UCSD-AML1 (cell line): ENCODE results near the gene HOXA5.

Experiments
- DNase-seq: peaks from one replicate; lab custom pipeline; 2025; ENCODE audit not compliant: unreplicated experiment; lab: John Stamatoyannopoulos, UW

HOXA5 gene

GRCh38 chr7:27109466-27110185 lies 33.9 kb downstream of the HOXA5 start:
- no peak for DNase-seq

GRCh38 chr7:27108390-27109127 lies 34.9 kb downstream of the HOXA5 start:
- no peak for DNase-seq

DNA sequence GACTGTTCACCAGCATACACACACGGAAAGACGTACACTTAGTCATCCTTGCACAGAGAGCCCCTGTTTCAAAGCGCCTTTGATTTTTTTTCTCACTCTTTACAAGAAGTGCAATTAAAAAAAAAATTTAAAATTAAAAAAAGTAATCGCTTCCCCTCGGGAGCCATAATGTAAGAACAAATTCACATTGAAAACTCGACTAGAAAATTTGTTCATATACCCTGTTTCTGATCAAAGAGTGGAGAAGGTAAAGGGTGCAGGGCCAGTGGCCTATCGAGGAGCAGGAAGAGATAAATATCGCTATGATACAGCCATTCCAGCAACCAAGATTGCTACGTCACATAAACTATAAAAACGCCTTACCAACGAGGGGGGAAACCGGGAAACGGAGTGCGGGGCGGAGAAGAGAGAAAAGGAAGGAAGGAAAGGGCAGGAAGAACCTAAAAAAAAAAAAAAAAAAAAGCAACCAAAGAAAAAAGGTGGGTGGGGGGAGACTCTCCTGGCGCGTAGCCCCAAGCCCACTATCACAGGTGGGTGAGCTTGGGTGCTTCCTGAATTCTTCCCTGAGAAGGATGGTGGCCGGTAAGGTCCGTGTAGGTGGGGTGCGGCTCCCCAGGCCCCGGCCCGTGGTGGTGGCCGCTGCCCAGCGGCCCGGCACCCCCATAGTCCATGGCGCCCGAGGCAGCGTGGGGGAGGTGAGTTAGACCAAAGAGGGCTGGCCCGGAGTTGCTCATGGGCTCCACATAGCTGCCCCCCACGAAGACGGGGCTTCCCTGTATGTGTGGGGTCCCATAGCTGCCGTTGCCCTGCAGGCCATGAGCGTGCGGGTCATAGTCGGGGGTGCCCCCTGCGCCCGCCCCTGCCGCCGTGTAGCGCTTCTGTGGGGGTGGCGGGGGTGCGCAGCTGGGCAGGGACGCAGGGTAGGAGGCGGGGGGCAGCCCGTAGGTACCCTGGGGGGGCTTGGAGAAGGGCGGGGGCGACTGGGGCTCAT lies 35.8 kb downstream of the HOXA5 start:
- no peak for DNase-seq

DNA sequence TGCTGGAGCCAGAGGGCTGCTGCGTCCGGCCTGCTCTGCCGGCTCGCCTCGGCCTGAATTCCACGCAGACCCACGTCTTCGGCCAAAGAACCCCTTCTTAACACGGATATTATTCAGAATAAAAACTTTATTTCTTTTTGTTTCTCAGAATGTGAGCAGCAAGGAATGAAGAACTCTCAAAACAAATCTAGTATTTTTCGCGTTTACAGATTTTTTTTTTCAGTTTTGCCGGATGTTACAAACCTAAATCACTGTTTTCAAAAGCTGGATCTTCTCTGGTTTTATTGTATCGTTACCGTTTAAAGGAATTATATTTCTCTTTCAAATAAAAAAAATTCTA lies 36.6 kb downstream of the HOXA5 start:
- no peak for DNase-seq

GRCh38 chr7:27106181-27106900 lies 37.1 kb downstream of the HOXA5 start:
- DNase-seq = no peak

GRCh38 chr7:27105301-27106031 lies 38.0 kb downstream of the HOXA5 start:
- DNase-seq = no peak

GRCh38 chr7:27104341-27105058 lies 39.0 kb downstream of the HOXA5 start:
- DNase-seq = no peak

DNA sequence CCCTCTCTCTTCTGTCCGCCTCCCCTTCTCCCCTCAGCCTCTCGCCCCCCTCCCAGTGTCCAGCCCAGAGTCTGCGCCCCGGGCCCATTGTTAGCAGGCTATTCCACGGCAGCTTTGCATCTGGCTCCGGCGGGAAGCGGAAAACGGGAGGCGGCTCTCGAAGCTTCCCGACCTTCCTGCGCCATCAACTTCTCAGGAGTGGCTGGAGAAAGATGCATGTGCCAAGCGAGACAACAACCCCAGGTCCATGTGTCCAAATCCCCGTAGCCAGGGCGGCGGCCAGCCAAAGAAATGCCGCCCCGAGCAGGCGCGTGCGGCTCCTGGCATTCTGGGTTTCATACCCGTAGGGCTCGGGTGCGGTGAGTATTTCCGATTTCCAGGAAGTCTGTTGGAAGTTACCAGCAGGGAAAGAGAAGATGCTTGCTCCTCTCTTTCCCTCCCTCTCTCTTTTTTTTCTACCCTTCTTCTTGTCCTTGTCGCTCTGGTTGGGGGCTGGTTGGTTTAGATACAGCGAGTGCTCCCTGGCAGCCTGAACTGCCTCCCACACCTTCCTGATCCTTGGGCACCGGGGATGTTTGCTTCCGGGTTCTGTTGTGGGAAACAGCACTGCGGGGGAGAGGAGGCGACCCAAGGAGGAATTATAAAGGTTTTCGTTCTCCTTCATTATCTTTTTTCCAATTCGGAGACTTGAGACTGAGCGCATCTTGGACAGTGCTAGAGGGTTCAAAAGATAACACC lies 39.8 kb downstream of the HOXA5 start:
- DNase-seq = peak; percentile 12

DNA sequence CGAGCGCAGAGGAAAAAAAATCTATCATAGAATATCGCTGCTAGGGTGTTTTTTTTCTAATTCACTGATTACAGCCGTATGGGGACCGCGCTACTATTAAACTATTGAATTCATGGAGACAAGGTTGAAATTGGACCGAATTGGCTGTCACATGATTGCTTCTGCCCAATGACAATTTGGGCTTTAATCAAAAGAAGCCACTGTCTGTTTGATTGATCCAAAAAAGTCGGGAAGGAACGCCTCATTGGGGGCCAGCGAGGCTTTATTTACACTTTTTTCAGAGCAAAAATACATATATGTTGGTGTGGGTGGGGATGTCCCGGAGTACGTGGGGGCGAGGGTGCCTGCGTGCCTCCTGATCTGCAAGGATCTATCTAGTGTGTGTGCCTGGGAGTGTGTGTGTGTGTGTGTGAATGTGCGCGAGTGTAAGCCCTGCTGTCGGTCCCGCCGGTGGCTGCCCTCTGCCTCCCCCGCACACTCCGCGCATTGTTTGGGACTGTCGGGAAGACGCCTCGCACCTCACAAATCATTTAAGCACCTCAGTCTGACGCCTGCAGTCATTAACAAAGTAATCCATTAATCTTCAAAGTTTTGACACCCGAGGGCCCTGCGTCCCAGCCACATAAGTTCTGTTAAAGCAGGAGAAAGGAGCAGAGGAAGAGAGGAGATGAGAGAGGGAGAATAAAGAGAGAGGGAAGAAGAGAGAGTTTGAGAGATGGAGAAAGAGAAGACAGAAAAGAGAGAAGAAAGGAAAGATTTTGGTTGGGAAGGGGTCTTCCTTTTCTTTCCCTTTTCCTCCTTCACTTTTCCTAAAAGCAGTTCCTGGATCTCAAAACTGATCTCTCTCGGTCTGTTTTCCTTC lies 40.7 kb downstream of the HOXA5 start, which contains the start of gene HOXA2:
Gene HOXA2 (minus strand): TSS at position 103 of the 862 bp plus-strand sequence. CDS start 183 bp downstream, outside the sequence.
- no peak for DNase-seq

DNA sequence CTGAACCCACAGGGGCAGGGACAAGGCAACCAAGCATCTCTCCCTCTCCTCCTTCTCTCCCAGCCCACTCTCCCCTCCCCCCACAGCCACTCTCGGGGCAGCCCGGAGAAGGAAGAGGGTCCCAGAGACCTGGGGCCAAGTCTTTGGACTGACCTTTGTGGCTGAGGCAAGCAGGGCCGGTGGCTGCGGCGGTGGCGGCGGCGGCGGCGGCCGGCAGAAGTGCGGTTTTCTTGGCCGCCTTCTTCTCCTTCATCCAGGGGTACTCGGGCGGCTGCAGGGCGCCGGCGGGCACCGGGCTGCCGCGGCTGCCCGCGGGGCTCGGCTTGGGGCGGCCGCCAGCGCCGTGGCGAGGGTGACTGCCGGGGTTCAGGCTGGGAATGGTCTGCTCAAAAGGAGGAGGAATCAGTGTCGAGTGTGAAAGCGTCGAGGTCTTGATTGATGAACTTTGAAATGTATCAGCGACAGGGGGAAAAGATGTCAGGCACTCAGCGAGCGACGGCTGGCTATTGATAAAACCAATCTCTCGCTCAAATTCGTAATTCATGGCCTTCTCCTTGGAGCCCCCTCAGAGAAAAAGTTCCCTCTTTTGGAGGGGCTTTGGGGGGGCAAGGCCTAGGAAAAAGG lies 41.4 kb downstream of the HOXA5 start:
- DNase-seq = no peak

DNA sequence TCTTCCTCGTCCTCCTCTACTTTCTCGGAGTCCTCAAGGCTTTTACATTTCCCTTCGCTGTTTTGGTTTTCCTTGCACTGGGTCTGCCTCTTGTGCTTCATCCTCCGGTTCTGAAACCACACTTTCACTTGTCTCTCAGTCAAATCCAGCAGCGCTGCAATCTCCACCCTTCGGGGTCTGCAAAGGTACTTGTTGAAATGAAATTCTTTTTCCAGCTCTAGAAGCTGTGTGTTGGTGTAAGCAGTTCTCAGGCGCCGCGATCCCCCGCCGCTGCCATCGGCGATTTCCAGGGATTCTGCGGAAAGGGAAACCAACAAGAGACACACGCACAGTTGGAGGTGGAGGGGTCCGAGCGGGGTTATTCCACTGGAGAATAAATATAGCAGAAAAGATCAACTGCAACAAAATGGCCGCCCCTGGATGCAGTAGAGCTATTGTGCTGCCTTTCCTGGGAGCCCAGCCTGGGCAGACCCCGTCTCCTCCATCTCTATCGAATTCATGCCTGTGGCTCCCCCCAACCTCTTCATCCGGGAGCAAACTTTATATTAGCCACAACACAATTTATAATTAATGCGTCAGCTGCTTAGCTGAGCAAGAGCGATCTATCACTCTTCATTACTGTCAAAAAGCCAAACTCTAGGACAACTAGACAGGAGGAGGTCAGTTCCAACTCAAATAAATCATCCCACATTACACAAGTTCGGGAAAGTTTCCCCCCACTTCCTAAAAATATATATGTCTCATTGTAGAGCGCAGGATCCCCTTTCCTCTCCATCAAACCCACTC lies 42.1 kb downstream of the HOXA5 start:
- no peak for DNase-seq

DNA sequence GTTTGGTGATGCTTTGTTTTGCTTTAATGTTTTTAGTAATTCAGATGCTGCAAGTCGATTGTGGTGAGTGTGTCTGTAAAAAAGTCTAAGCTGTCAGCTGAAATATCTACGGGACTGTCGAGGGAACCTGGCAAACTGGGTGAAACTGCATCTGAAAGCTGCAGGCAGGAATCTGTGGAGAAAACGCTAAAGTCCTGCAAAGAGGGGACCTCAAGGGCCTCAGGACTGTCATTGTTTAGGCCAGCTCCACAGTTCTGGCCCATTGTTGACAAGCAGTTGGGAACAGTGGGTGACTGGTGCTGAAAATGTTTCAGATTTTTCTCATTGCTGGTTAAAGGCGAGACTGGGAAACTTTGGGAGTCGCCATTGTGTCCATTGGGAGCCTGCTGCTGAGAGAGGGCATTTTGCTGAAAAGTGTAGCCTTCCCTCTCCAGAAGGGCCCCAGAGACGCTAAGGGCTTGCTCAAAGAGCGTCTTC lies 42.7 kb downstream of the HOXA5 start:
- no peak for DNase-seq

GRCh38 chr7:27099453-27100370 lies 43.8 kb downstream of the HOXA5 start:
- DNase-seq = no peak

DNA sequence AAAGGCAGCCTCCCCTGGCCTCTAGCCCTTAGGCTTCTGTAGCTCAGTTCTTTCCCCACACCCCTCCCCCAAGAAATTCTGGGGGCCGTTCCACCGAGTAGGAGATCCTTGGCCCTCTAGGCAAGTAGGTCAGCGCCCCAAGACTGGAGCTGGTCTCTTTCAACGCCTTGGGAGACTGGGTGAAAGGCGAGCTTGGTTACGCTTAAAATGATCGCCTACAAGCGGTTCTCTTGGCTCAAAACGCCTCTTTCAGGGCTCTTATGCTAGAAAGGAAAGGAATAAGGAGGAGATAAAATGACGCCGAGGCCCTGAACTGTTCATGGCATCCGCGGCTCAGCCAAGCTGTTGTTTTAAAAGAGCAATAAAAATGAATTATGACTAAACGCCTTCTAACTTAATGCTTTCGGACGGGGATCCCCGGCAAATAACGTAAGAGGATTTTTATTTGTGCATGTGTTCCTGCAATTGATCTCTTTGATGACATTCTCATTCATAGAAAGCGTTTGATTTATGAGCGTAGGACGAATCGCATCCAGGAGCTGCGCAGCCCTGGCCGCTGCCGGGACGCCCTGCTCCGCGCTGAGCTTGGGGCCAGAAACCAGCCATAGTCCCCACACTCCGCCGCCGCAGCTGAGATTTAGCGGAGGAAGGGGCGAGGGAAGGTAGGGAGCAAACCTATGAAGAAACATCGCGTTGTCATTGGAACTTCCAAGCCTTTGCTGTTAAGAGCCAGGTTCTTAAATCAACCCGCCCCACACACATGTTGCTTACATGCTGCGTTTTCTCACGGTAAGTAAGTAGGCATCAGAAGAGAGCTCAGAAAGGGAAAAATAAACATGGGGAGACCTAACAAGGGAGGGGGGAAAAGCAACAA lies 44.7 kb downstream of the HOXA5 start:
- DNase-seq = no peak
